Effector memory CD8-positive, alpha-beta T cell (primary cell): Measurements from ENCODE around the gene NHLRC1.

ENCODE experiments used
- ATAC-seq: fragments of 150-1000 bp; cut with Tn5 transposase; replicated peaks from 2 replicates; pipeline ENCODE4 v1.10.0; 2021; ENCODE audit warnings: mild to moderate bottlenecking, moderate library complexity
- DNase-seq, 3 experiments: peaks; one replicate each; pipeline ENCODE4 v3.0.0; 2021
- H3K27ac Mint-ChIP-seq, 2 donors: one replicate each; pipeline ENCODE4 v1.8.0; 2022; ENCODE audit warnings: mild to moderate bottlenecking in 2 of 2, mixed read lengths in 2 of 2, moderate library complexity in 2 of 2
- H3K27me3 Mint-ChIP-seq, 2 donors: one replicate each; pipeline ENCODE4 v1.8.0; 2022; ENCODE audit warnings: mixed read lengths in 2 of 2
- H3K36me3 Mint-ChIP-seq: one replicate; pipeline ENCODE4 v1.8.0; 2022; ENCODE audit warnings: mild to moderate bottlenecking, moderate library complexity, mixed read lengths; ENCODE audit not compliant: insufficient read depth
- H3K4me1 Mint-ChIP-seq, 2 donors: one replicate each; pipeline ENCODE4 v1.8.0; 2022; ENCODE audit warnings: low read depth in 2 of 2, mixed read lengths in 2 of 2
- H3K4me3 Mint-ChIP-seq, 2 donors: one replicate each; pipeline ENCODE4 v1.8.0; 2022; ENCODE audit warnings: mild to moderate bottlenecking in 2 of 2, mixed read lengths in 2 of 2, moderate library complexity in 2 of 2
- H3K9me3 Mint-ChIP-seq, 2 donors: one replicate each; pipeline ENCODE4 v1.8.0; 2022; ENCODE audit warnings: mixed read lengths in 2 of 2
- total RNA-seq, 9 experiments: gene quantifications; one replicate each; lab custom pipeline; 2026; lab: John Stamatoyannopoulos, UW

Gene NHLRC1
- 0 to 1.0 (median 0.75) reads per million in 9 experiments for total RNA-seq

DNA sequence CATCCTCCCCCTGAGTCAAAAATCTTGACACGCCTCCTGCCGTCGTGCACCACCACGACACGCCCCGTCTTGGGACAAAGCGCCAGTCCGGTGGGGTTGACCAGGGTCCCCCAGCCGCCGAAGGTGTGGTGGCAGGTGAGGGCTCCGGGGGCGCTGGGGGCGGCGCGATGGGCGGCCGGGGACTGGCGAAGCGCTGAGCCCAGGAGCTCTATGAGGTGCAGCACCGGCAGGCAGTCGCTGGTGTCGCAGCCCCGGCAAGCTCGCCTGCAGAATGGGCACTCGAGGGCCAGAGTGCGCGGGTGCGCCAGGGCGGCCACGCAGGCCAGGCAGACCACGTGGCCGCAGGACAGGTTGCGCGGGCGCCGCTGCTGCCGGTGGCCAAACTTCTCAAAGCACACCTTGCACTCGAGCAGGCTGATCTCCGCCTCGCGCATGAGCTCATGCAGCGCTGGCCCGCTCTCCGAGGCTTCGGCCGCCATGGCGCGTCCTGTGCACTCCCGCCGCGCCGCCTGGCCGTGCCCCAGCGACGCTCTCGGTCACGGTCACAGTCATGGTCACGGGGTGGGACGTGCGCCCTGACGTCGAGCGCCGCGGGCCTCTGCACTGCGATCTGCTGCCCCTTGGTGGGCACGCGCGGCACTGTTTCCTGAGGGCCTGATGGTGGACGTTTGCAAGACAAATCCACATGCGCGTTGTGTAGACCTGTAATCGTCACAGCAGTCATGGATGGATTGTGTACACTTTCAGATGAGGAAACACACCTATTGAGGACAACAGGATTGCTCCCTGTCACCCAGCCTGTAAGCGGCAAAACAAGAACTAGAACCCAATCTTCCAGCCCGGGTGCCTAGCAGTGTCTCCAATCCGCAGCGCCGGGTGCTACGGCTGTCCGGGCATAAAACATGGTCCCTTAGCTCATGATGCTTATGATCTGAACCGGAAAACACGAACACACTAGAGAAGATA, at the start of gene NHLRC1:
Gene NHLRC1 (minus strand): TSS at position 550 of the 966 bp plus-strand sequence. CDS start 71 bp downstream, at position 479.
- H3K9me3 Mint-ChIP-seq, result no peaks in the 10 kb centered on the region
- DNase-seq (peak; percentile 59 to 63 (median 60)), ATAC-seq (peak; percentile 98)
- H3K4me3 Mint-ChIP-seq, result peak within 1 kb of the TSS; percentile 87 to 89
- no peaks in the 10 kb centered on the region for H3K36me3 Mint-ChIP-seq
- H3K4me1 Mint-ChIP-seq, result peaks cover 4 to 5% of the 10 kb centered on the region in 2 donors
- peaks cover 10 to 13% of the 10 kb centered on the region in 2 donors for H3K27me3 Mint-ChIP-seq
- H3K27ac Mint-ChIP-seq, result peak within 1 kb of the TSS; percentile 68 to 85

- Mint-ChIP-seq H3K4me1 (peaks cover 2 to 6% of the 10 kb centered on the region in 2 donors), H3K27me3 (no peaks in the 10 kb centered on the region), H3K9me3 (no peaks in the 10 kb centered on the region), H3K4me3 (no peak overlapping the region), H3K36me3 (peaks cover 31% of the 10 kb centered on the region), H3K27ac (no peak overlapping the region)
- no peak for DNase-seq
- ATAC-seq, result no peak
Observed at GRCh38 chr6:18171871-18172270, 49.4 kb upstream of the NHLRC1 start.

DNA sequence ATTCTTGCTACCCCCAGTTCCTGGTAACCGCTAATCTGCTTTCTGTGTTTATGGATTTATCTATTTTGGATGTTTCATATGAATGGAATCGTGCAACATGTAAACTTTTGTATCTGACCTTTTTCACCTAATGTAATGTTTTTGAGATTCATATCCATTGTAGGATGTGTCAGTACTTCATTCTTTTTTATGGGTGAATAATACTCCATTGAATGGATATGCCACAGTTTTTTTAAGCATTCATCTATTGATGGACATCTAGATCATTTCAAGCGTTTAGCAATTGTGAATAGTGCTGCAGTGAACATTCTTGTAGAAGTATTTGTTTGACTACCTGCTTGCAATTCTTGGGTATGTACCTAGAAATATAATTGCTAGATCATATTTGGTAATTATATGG, 45.8 kb upstream of the NHLRC1 start:
- Mint-ChIP-seq H3K27me3 (no peaks in the 10 kb centered on the region), H3K27ac (no peak overlapping the region), H3K4me1 (no peaks in the 10 kb centered on the region), H3K4me3 (no peak overlapping the region), H3K36me3 (peaks cover 46% of the 10 kb centered on the region), H3K9me3 (no peaks in the 10 kb centered on the region)
- DNase-seq (no peak), ATAC-seq (no peak)

GRCh38 chr6:18166312-18167036, 44.0 kb upstream of the NHLRC1 start:
- Mint-ChIP-seq H3K27ac (no peak overlapping the region), H3K36me3 (peaks cover 50% of the 10 kb centered on the region), H3K4me1 (no peaks in the 10 kb centered on the region), H3K9me3 (no peaks in the 10 kb centered on the region), H3K27me3 (no peaks in the 10 kb centered on the region), H3K4me3 (no peak overlapping the region)
- ATAC-seq (no peak), DNase-seq (no peak)

DNA sequence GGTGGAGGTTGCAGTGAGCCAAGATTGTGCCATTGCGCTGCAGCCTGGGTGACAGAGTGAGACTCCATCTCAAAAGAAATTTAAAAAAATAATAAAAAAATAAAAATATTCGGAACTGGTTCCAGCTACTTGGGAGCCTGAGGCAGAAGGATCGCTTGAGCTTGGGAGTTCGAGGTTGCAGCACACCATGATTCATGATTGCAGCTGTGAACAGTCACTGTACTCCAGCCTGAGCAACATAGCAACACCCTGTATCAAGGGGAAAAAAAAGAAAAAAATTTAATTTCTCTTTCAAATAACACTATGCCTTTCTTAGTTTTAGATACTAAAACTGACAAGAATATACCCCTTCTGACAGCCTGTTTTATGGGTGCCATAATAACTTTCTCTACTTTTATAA, 43.3 kb upstream of the NHLRC1 start:
- Mint-ChIP-seq H3K4me3 (no peak overlapping the region), H3K27me3 (no peaks in the 10 kb centered on the region), H3K4me1 (no peaks in the 10 kb centered on the region), H3K9me3 (no peaks in the 10 kb centered on the region), H3K27ac (no peak overlapping the region), H3K36me3 (peaks cover 51% of the 10 kb centered on the region)
- DNase-seq (no peak), ATAC-seq (no peak)

DNA sequence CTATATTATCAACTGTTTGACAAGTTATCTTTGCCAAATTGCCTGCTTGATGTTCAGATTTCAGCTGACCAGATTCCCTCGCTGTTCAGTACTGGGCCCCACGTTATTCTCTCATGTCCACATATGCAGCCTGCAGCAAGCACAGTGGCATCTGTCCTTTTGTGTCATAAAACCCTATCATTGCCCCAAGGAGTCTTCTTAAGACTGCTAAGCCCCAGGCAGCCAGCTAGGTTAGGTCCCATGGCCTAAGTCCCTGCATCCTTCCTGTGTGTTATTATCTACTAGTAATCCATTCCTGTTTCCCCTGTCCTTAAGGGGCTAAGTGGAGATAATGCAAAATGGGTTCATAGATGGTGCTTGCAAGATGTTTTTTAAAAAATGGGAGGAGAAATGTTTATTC, 39.9 kb upstream of the NHLRC1 start:
- no peaks in the 10 kb centered on the region for H3K9me3 Mint-ChIP-seq
- no peaks in the 10 kb centered on the region for H3K27me3 Mint-ChIP-seq
- DNase-seq, result no peak
- H3K4me3 Mint-ChIP-seq, result no peak overlapping the region
- no peak for ATAC-seq
- H3K4me1 Mint-ChIP-seq, result no peaks in the 10 kb centered on the region
- H3K27ac Mint-ChIP-seq, result no peak overlapping the region
- H3K36me3 Mint-ChIP-seq, result peaks cover 28% of the 10 kb centered on the region

- no peaks in the 10 kb centered on the region for H3K4me1 Mint-ChIP-seq
- no peaks in the 10 kb centered on the region for H3K27me3 Mint-ChIP-seq
- H3K36me3 Mint-ChIP-seq, result peaks cover 18% of the 10 kb centered on the region
- no peaks in the 10 kb centered on the region for H3K9me3 Mint-ChIP-seq
- DNase-seq (no peak), ATAC-seq (no peak)
- H3K27ac Mint-ChIP-seq, result peak overlapping the region in 1 of 2 donors; percentile 15
- no peak overlapping the region for H3K4me3 Mint-ChIP-seq
Observed at GRCh38 chr6:18161431-18161830, 39.0 kb upstream of the NHLRC1 start.

- Mint-ChIP-seq H3K4me3 (no peak overlapping the region), H3K4me1 (peaks cover 0 to 5% of the 10 kb centered on the region in 2 donors), H3K9me3 (no peaks in the 10 kb centered on the region), H3K27me3 (no peaks in the 10 kb centered on the region), H3K27ac (peak overlapping the region in 1 of 2 donors; percentile 15), H3K36me3 (peaks cover 15% of the 10 kb centered on the region)
- no peak for ATAC-seq
- no peak for DNase-seq
Observed at GRCh38 chr6:18160911-18161310, 38.4 kb upstream of the NHLRC1 start.

GRCh38 chr6:18155864-18156421, 33.5 kb upstream of the NHLRC1 start:
- Mint-ChIP-seq H3K4me1 (peaks cover 14 to 31% of the 10 kb centered on the region in 2 donors), H3K4me3 (peak overlapping the region; percentile 99 to 100), H3K9me3 (no peaks in the 10 kb centered on the region)

DNA sequence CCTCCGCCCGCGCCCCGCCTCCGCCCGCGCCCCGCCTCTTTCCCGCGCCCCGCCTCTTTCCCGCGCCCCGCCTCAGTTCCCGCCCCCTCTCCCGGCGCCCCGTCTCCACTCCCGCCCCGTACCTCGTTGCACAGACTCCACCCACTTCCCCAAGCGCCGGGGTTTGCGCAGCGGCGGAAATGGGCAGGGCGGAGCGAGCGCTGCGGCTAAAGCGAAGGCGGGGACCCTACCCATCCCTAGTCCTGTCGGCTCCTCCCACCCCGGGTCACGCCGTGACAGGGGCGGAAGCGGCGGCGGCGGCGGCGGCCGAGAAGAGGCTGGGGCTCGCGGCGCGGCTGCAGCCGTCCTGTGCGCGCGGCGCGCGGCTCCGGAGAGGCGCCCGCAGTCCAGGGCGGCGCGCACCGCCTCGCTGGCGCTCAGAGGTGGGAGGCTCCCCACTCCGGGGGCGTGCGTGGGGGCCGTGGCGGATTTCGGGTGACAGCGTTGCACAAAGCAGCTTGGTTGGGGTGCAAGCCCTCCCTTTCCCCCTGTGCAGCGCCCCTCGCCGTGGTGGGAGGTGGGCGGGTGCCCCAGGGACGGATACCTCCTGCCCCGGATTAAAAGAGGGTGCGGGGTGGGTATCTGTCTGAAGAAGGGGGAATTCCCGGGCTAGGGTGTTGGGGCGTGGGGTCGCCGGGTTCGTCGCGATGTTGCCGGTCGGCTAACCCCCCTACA, 32.8 kb upstream of the NHLRC1 start, which contains the start of gene KDM1B:
Gene KDM1B (plus strand): TSS at position 273 of the 714 bp plus-strand sequence. CDS start 4,474 bp downstream, outside the sequence.
- peaks cover 14 to 33% of the 10 kb centered on the region in 2 donors for H3K4me1 Mint-ChIP-seq
- DNase-seq (peak; percentile 99), ATAC-seq (peak; percentile 83)
- H3K27me3 Mint-ChIP-seq, result no peaks in the 10 kb centered on the region
- peak within 1 kb of the TSS; percentile 98 for H3K27ac Mint-ChIP-seq
- peaks cover 13% of the 10 kb centered on the region for H3K36me3 Mint-ChIP-seq
- H3K4me3 Mint-ChIP-seq, result peak within 1 kb of the TSS; percentile 99 to 100
- H3K9me3 Mint-ChIP-seq, result no peaks in the 10 kb centered on the region

More at GRCh38 chr6:18155864-18156421, 33.5 kb upstream of the NHLRC1 start:
- Mint-ChIP-seq H3K36me3 (peaks cover 13% of the 10 kb centered on the region), H3K27me3 (no peaks in the 10 kb centered on the region), H3K27ac (peak overlapping the region; percentile 98)
- DNase-seq (peak in 1 of 3 experiments; percentile 21), ATAC-seq (peak; percentile 2)

GRCh38 chr6:18154507-18155149, 32.2 kb upstream of the NHLRC1 start, which contains the start of gene TPMT:
Gene TPMT (minus strand): TSS chr6:18155077. CDS start chr6:18149127, 5,950 bp downstream.
- Mint-ChIP-seq H3K27me3 (no peaks in the 10 kb centered on the region), H3K36me3 (peaks cover 13% of the 10 kb centered on the region), H3K4me3 (peak within 1 kb of the TSS; percentile 99 to 100), H3K9me3 (no peaks in the 10 kb centered on the region), H3K4me1 (peaks cover 14 to 33% of the 10 kb centered on the region in 2 donors), H3K27ac (peak within 1 kb of the TSS; percentile 98)
- peak in 1 of 3 experiments; percentile 1 for DNase-seq
- ATAC-seq, result peak; percentile 65

- H3K9me3 Mint-ChIP-seq, result no peaks in the 10 kb centered on the region
- no peak for DNase-seq
- peaks cover 25% of the 10 kb centered on the region for H3K36me3 Mint-ChIP-seq
- H3K27me3 Mint-ChIP-seq, result no peaks in the 10 kb centered on the region
- H3K4me3 Mint-ChIP-seq, result peak overlapping the region in 1 of 2 donors; percentile 17
- peaks cover 14 to 33% of the 10 kb centered on the region in 2 donors for H3K4me1 Mint-ChIP-seq
- H3K27ac Mint-ChIP-seq, result peak overlapping the region; percentile 33 to 98
- no peak for ATAC-seq
Observed at GRCh38 chr6:18153311-18153703, 30.8 kb upstream of the NHLRC1 start.
